Middle frontal gyrus (tissue), 1 donor: ENCODE measurements around the gene AGXT2.

Source experiments
- DNase-seq: peaks from one replicate; pipeline ENCODE4 v3.0.0-alpha.2; 2015; ENCODE audit warnings: low spot score; ENCODE audit errors: extremely low spot score

Gene AGXT2, protein sequence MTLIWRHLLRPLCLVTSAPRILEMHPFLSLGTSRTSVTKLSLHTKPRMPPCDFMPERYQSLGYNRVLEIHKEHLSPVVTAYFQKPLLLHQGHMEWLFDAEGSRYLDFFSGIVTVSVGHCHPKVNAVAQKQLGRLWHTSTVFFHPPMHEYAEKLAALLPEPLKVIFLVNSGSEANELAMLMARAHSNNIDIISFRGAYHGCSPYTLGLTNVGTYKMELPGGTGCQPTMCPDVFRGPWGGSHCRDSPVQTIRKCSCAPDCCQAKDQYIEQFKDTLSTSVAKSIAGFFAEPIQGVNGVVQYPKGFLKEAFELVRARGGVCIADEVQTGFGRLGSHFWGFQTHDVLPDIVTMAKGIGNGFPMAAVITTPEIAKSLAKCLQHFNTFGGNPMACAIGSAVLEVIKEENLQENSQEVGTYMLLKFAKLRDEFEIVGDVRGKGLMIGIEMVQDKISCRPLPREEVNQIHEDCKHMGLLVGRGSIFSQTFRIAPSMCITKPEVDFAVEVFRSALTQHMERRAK

GRCh38 chr5:35047785-35048404, at the start of gene AGXT2:
TSS of gene AGXT2 (minus strand) at chr5:35047949. CDS start at chr5:35047892, 57 bp downstream.
- DNase-seq: no peak

- DNase-seq: no peak
Measured at GRCh38 chr5:35096932-35097331, 49.2 kb upstream of the AGXT2 start.

DNA sequence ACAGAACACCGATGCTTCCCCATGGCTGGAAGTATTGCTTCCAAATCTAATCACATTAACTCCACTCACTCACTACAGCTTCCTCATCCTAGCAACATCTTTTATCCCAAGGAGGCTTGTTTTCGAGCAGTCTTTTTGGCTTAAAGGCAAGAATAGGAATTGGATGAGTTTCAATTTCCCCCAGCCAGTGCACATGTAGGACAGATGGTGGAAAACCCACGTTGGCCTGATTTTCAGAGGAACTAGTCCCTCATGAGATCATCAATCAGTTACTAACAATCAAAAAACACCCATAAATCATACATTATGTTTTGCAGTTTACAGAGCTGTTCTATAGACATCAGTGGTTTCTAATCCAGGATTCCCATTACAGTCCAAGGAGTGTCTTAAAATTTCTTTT, 48.5 kb upstream of the AGXT2 start:
- no peak for DNase-seq

GRCh38 chr5:35095366-35095765, 47.6 kb upstream of the AGXT2 start:
- DNase-seq: no peak

DNA sequence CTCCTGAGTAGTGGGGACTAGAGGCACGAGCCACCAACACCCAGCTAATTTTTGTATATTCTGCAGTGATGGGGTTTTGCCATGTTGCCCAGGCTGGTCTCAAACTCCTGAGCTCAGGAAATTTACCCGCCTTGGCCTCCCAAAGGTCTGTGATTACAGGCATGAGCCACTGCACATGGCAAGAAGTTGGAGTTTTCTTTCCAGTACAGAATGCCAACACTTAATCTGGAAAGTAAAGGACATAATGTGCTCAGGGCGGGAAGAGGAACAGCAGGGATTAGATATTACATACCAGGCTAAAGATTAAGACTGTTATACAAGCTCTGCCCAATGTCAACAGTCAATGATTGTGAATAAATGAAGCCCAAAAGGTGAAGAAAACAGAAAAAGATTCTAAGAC, 47.2 kb upstream of the AGXT2 start:
- DNase-seq: no peak

DNA sequence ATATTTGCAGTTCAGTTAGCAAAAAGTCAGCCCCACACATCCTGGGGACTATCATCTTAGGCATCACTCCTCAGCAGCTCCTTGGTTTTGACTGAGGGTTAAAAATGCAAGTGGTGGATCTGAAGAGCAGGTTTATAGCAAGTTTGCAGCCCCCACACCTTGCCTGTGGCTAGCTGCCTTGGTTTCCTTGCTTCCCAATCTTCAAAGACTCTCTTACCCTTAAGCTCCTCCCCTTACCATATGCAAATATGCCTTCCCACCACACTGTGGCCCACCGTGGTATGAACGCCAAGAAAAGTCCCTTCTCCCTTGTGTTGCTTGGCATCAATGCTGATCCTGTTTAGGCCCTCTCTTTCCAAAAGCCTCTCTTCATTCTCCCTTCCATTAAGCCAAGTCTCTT, 45.0 kb upstream of the AGXT2 start:
- no peak for DNase-seq

DNA sequence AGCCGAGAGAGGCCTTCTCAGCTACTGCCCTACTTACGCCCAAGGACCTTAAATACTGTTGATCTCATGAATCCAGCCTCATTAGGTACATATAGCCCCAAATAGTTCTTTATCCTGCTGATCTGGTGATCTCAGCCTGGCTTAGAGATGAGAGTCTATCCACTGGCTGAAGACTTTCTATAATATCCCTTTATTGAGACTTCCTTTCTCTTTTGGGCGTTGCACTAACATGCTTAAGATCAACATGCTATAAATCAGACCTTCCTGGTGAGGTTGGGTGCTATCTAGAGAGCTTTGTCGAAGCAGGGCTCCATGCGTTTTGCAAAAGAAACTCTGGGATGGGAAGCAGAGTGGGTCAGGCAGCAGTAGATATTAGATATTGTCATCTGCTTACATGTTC, 44.0 kb upstream of the AGXT2 start:
- no peak for DNase-seq

- DNase-seq: peak; percentile 36
Measured at GRCh38 chr5:35089334-35090314, 41.9 kb upstream of the AGXT2 start.

- DNase-seq: no peak
Measured at GRCh38 chr5:35087991-35088390, 40.2 kb upstream of the AGXT2 start.

DNA sequence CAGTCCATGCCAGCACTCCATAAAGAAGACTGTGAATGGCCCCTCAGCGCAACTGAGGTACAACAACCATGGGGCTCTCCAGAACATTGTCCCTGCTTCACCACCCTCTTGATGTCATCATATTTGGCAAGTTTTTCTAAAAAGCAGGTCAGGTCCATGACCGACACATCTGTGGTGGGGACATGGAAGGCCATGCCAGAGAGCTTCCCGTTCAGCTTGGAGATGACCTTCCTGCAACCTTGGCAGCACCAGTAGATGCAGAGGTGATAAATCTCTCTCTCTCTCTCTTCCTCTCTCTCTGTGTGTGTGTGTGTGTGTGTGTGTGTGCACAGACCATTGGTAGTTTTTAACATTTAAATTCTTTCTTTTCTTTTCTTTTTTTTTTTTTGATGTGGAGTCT, 35.4 kb upstream of the AGXT2 start:
- no peak for DNase-seq

- DNase-seq: no peak
Measured at GRCh38 chr5:35082530-35082929, 34.8 kb upstream of the AGXT2 start.

- DNase-seq: no peak
Measured at GRCh38 chr5:35081134-35081533, 33.4 kb upstream of the AGXT2 start.

GRCh38 chr5:35073160-35073559, 25.4 kb upstream of the AGXT2 start:
- no peak for DNase-seq

DNA sequence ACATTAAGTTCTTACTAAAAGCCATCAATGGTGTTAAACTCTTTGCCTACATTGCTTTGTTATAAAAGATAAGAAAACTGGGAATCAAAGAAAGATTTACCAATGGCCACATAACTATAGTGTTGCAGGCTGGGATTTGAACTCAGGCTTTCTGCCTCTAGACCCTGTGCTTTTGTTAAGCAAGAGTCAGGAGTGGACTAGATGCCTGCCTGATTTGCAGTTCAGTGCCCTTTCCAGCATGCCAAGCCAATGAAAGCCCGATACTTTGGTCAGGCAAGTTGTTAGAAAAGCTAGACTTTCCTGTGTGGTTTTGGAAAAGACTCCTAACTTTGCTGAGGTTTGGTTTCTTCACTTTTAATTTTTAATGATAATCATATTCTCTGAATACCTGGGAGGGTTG, 21.4 kb upstream of the AGXT2 start:
- no peak for DNase-seq

DNA sequence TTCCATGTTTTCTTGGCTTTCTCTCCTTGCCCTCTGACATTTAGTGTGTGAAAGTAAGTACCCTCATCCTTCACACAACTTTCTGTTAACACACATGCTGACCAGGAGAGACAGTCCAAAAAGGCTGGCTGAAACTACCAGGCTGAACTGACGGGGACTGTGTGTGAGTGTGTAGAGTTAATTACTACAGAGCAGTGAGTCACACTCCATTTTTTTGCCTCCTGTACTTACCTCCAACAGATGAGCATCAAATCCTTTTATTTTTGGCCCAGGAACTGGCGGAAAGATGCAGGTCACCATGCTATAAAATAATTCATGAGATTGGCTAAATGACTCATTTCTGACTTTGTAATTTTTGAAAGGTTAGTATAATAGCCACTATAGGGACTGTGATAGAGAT, 20.2 kb upstream of the AGXT2 start:
- DNase-seq: no peak

DNA sequence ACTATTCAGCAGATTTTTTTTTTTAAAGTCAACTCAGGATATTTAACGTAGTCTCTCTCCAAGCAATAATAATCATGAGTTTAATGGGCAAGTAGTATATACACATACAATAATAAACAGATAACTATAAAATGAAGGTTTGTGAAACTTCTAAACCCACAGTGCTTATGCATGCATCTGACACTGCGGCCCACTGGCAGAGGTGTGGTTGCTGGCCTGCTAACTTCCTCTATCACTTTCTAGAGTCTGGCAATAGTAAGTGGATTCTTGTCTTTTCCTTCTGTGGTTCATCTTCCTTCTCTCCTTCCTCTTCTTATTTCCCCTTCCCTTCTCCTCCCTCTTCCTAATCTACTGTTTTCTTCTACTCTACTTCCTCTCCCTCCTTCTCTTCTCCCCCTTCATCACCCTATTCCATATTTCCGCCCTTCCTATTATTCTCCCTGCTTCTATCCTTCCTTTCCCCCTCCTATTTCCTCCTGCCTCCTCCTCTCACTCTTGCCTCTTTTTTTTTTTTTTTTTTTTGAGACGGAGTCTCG, 18.6 kb upstream of the AGXT2 start:
- no peak for DNase-seq

GRCh38 chr5:35063414-35063813, 15.7 kb upstream of the AGXT2 start:
- DNase-seq: no peak

DNA sequence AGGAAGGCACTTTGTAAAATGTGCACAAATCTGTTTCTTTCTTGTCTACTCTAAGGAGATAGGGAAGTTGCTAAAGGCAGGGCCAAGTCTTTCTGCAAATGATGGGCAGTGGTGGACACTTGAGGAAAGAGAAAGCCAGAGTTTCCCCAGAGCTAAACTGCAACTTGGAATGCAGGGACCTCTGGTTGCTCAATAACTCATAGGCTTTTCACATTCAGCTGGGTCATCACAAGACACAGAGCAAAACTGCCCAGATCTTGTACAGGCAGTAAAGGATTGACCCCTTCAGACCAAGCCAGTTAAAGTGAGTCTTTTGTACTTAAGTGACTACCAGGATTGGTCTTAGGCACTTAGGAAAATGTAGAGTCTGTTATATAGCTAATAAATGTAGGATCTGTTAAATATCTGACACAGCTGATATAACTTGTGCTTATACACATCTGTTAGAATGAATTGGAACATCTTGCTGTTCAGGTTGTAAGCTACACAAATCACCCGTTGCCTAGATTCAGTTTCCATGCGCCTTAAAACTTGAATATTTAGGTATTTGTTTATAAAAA, 13.5 kb upstream of the AGXT2 start:
- no peak for DNase-seq

- DNase-seq: no peak
Measured at GRCh38 chr5:35060236-35060635, 12.5 kb upstream of the AGXT2 start.

- no peak for DNase-seq
Measured at GRCh38 chr5:35059251-35059650, 11.5 kb upstream of the AGXT2 start.

GRCh38 chr5:35058374-35058788, 10.6 kb upstream of the AGXT2 start:
- no peak for DNase-seq
